NCI-H82 (cell line): ENCODE data around the gene LHFPL3.
"Not testable (repeated sequence)": the region's sequence is repeated elsewhere in the genome, so short reads cannot be mapped to it uniquely, and the experiment has no call there.

Experiments used
- DNase-seq: peaks from one replicate; lab custom pipeline; 2025; lab: John Stamatoyannopoulos, UW

Gene LHFPL3

GRCh38 chr7:104695563-104695962 lies 367.2 kb downstream of the LHFPL3 start:
- no peak for DNase-seq

GRCh38 chr7:104700336-104700735 lies 371.9 kb downstream of the LHFPL3 start:
- DNase-seq = no peak

GRCh38 chr7:104721027-104721426 lies 392.6 kb downstream of the LHFPL3 start:
- DNase-seq = not testable (repeated sequence)

GRCh38 chr7:104723001-104723400 lies 394.6 kb downstream of the LHFPL3 start:
- DNase-seq = no peak

- DNase-seq = peak; percentile 8
Measured at GRCh38 chr7:104758504-104758903, 430.1 kb downstream of the LHFPL3 start.

GRCh38 chr7:104761892-104762291 lies 433.5 kb downstream of the LHFPL3 start:
- no peak for DNase-seq

GRCh38 chr7:104767113-104767512 lies 438.7 kb downstream of the LHFPL3 start:
- no peak for DNase-seq

- no peak for DNase-seq
Measured at GRCh38 chr7:104767826-104768536, 439.6 kb downstream of the LHFPL3 start.

GRCh38 chr7:104772405-104773345 lies 444.3 kb downstream of the LHFPL3 start:
- peak; percentile 2 for DNase-seq

GRCh38 chr7:104773796-104774195 lies 445.4 kb downstream of the LHFPL3 start:
- no peak for DNase-seq

- no peak for DNase-seq
Measured at GRCh38 chr7:104775531-104775930, 447.1 kb downstream of the LHFPL3 start.

GRCh38 chr7:104777301-104777800 lies 448.9 kb downstream of the LHFPL3 start:
- DNase-seq = no peak

GRCh38 chr7:104779888-104780287 lies 451.5 kb downstream of the LHFPL3 start:
- DNase-seq = no peak

- DNase-seq = no peak
Measured at GRCh38 chr7:104784686-104785085, 456.3 kb downstream of the LHFPL3 start.

GRCh38 chr7:104789780-104790179 lies 461.4 kb downstream of the LHFPL3 start:
- no peak for DNase-seq

- no peak for DNase-seq
Measured at GRCh38 chr7:104790440-104790839, 462.0 kb downstream of the LHFPL3 start.

- no peak for DNase-seq
Measured at GRCh38 chr7:104791080-104791479, 462.7 kb downstream of the LHFPL3 start.

- DNase-seq = no peak
Measured at GRCh38 chr7:104793066-104793465, 464.7 kb downstream of the LHFPL3 start.

- no peak for DNase-seq
Measured at GRCh38 chr7:104794154-104794553, 465.8 kb downstream of the LHFPL3 start.

- no peak for DNase-seq
Measured at GRCh38 chr7:104794589-104794988, 466.2 kb downstream of the LHFPL3 start.

- DNase-seq = no peak
Measured at GRCh38 chr7:104795086-104795485, 466.7 kb downstream of the LHFPL3 start.

- no peak for DNase-seq
Measured at GRCh38 chr7:104795616-104796398, 467.4 kb downstream of the LHFPL3 start.
